HG03558 (cell line): Measurements from ENCODE around the gene MKRN3.
"Not testable (repeated sequence)": the region's sequence is repeated elsewhere in the genome, so short reads cannot be mapped to it uniquely, and the experiment has no call there.

Experiments
- ATAC-seq: cut with Tn5 transposase; IDR thresholded peaks from one replicate; pipeline ENCODE4 v1.9.1; 2021; ENCODE audit warnings: moderate number of reproducible peaks; ENCODE audit not compliant: unreplicated experiment; ENCODE audit errors: extremely low read depth

MKRN3 gene

GRCh38 chr15:23578521-23579150 is 13.2 kb downstream of the MKRN3 start:
- no peak for ATAC-seq

GRCh38 chr15:23588268-23588667 is 22.8 kb downstream of the MKRN3 start:
- ATAC-seq = no peak

GRCh38 chr15:23589012-23589411 is 23.5 kb downstream of the MKRN3 start:
- no peak for ATAC-seq

- ATAC-seq = no peak
These were observed 28.8 kb downstream of the MKRN3 start for GRCh38 chr15:23594252-23594770.

- ATAC-seq = no peak
These were observed 29.9 kb downstream of the MKRN3 start for GRCh38 chr15:23595368-23595767.

- no peak for ATAC-seq
These were observed 31.3 kb downstream of the MKRN3 start for GRCh38 chr15:23596736-23597135.

GRCh38 chr15:23597278-23597677 is 31.8 kb downstream of the MKRN3 start:
- not testable (repeated sequence) for ATAC-seq

GRCh38 chr15:23599053-23599452 is 33.6 kb downstream of the MKRN3 start:
- no peak for ATAC-seq

- ATAC-seq = no peak
These were observed 36.6 kb downstream of the MKRN3 start for GRCh38 chr15:23602124-23602523.

GRCh38 chr15:23606226-23606625 is 40.8 kb downstream of the MKRN3 start:
- ATAC-seq = no peak

- ATAC-seq = no peak
These were observed 51.1 kb downstream of the MKRN3 start for GRCh38 chr15:23616536-23616935.
